Ovary (tissue), 3 donors: ENCODE data around the gene FAM124B.

Experiments used
- CTCF ChIP-seq, 3 donors: fragments of 450-650 bp in 2 of 3; fragments of 200-600 bp in 1 of 3; IDR thresholded peaks; one replicate each; pipeline versions ENCODE4 v1.5.1 to v1.8.0; 2016 to 2022; ENCODE audit warnings: antibody characterized with exemption in 3 of 3, mild to moderate bottlenecking in 1 of 3
- EP300 ChIP-seq: sonication (generic); formaldehyde crosslinking; IDR thresholded peaks from one replicate; pipeline ENCODE4 v1.6.1; 2017; ENCODE audit warnings: antibody characterized with exemption
- POLR2A ChIP-seq: fragments of 450-650 bp; IDR thresholded peaks from one replicate; pipeline ENCODE4 v1.6.1; 2017; ENCODE audit warnings: antibody characterized with exemption, mild to moderate bottlenecking, moderate library complexity
- donor health status: DM: no; HTN: no; CAD: no.

GRCh38 chr2:224386876-224387275, 15.0 kb downstream of the FAM124B start:
- no peak for TF ChIP-seq CTCF (IDR thresholded peaks at IDR 0.05)
- no peak for TF ChIP-seq POLR2A
- TF ChIP-seq EP300: no peak
